RPMI7951 (cell line): Measurements from ENCODE around the gene WARS2. TPM values are rescaled to one million over a fixed set of nuclear protein-coding genes. Genes with fewer than 3 reads are reported as not detected.

Experiments
- DNase-seq: peaks from one replicate; pipeline ENCODE4 v3.0.0-alpha.2; 2012; ENCODE audit warnings: low read depth
- total RNA-seq: library from RNA; depleted of rRNA; stranded (reverse); fragments of >200 nt; shearing (Covaris generic); gene quantifications from 2 replicates; pipeline ENCODE4 v1.2.3, GENCODE V29; 2014

Gene WARS2
- total RNA-seq, 1 experiment from 2014 or later, result 22.8 TPM

DNA sequence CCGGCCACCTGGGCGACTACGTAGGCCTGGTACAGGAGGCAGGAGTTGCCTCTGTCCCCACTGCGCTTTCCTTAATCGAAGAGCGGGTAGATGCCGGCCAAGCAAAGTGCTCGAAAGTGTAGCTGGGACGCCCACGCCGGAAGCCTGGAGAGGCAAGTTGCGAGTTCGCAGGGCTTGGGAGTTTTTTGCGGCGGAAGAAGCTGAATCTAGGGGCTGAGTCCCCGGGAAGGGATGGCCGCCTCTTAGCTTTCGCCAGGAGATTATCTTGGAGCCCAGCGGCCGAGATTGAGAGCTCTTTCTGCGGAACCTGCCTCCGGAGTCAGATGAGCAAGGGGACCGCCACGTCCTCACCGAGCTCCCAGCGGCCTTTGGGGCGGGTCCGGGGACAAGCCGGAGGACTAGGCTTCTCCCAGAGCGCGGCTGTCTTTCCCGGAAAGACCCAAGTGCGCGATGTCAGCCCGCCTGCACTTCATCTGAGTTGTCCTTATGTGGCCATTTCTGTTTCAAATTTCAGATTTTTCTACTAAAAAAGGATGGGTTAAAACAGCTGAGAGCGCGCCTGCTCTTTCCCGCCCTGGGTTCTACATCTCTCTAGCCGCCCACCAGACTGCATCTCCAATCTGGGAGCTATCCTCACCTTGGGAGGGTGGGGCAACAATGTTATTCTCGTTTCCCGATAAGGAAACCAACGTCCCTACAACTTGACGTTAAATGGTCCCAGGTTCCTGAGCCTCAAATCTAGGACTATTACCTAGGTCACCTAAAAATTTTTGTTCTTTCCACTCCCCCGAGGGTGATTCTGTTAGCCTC, 139.9 kb downstream of the WARS2 start:
- DNase-seq, result peak; percentile 20

DNA sequence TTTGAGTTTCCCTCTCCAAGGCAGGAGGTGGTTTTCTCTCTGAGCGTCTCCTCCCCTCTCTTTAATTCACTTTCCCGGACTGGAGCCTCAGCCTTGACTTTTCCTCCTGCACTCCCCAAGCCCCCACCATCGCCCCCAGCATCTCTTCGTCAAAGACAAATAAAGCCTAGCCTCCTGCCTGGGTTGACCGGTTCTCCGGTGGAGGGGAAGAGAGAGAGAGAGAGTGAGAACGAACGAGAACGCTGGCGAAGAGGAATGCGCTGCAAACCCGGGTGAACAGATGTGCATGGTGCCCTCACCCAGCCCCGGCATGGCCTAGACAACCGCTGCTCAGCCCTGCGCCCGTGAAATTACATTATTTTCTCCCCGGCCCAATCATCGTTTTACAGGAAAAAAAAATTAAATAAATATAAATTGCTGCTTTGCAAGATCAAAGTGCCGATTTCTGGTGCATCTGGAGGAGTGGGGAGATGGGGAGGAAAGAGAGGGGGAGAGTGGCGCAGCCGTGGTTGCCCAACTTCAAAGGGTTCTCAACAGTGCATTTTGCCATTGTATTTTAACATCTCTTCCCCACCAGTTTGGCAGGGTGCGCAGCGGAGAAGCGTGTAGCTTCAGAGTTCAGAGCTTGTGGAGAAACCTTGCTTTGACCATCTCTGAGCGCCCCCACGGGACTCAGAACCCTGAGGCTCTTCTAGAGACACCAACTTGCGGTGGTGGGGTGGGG, 140.9 kb downstream of the WARS2 start:
- no peak for DNase-seq

DNA sequence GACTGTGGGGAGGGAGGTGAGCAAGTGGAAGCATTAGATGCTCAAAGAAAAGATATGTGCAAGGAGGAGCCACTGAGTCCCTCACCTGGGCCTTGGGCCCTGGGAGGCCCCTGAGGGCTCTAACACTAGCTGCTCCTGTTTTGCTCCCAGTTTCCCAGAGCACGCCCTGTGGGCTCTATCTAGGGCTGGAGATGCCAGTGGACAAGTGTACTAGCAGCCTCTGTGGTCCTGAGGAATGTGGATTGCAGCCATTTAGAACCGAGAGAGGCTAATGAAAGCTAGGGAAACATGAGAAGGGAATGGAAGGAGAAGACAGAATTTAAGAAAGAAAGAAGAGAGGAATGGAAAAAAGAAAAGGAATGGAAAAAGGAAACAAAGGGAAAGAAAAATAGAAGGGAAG, 142.3 kb downstream of the WARS2 start:
- DNase-seq, result no peak

DNA sequence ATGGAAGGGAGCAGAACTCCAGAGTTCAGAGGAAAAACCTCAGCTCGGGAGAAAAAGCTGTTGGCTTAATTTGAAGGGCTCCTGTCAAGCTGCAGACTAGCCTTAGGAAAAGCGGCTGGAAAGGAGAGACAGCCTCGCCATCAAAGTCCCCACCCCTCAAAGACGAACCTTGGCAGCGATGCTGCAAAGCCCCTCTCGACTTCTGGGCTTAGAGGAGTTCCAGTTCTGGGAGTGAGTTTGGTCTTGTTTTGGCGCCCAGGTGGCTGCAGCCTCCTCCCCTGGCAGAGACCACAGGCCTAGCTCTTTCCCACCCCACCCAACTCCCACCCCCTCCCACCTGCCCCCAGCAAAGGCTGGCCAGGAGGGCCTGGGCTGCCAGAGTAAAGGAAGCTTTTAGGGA, 143.2 kb downstream of the WARS2 start:
- DNase-seq, result no peak

DNA sequence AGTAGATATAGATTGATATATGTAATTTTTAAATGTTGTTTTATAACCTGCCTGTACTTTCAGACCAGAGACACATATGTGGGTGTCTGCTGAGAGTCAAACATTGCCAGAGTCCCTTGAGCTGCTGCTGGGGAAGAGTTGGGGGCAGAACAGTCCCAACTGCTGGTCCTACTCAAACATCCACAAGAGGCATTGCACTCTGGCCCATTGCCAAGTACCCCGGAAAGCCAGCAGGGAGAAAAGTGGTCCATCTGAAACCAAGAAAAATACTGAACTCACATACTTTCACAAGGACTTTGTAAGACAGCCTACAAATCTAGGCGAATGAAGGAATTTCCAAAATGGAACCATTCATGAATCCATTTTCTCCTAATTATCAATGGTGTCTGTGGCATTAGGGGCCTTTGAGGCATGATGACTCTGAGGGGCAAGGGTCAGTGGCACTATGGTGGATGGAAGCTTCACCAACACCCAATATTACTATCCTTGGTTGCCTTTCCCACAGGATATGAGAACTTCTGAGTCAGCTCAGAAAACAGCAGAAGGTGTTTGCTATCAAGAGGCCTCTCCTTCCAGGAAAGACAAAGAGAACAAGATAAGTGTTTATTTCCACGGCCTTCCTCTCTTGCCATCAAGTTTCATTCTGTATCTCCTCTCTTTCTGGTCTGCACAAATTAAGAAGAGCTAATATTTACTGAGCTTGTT, 145.0 kb downstream of the WARS2 start:
- DNase-seq, result no peak

DNA sequence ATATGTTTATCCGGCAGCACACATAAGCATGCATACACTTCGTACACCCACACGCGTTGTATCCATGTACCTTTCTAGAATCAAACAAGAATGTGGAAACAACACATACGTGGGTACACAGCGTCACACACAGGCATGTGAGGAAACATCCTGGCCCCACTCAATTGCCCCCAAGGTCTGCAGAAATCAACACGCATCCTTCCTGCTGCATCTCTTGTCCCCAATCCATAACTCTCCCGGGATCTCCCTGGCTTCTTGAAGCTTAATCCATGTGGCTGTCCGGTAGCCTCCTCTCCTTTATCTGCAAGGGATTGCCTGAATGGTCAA, 146.8 kb downstream of the WARS2 start:
- DNase-seq, result no peak

DNA sequence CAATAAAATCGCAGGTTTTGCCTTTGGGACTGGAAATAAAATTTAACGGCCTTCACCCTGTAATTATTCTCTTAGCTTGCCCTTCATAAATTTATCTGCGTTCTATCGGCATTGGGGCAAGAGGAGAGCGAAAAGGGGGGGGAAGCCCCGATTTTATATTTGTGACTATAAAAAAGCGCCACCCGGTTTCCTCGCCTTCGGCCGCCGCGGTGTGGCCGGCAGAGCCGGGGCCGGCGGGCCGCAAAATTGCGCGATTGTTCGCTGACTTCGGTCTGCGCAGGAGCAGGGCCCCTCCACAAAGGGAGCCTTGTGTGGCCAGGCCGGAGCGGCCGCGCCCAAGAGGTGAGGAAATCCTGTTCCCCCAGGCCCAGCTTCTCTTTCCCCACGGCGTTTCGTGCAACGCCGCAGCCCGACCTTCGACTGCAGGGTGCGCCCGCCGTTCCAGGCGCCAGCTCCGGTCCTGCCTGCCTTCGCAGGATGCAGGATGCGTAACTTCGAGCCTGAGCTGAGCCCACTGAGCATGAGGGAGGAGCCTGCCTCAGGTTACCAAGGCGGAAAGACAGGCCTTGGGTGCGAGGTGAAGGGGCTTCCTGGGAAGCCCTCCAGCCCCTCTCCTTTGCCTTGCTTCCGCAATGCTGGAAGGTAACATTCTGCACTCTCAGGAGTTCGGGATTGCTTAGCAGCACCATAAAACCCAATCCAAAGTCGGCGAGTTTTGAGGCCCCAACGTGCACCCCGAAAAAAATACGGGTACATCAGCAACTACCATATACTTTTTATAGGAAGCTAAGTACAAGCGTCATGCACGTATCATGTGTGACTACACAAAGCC, 147.4 kb downstream of the WARS2 start:
- DNase-seq, result no peak

DNA sequence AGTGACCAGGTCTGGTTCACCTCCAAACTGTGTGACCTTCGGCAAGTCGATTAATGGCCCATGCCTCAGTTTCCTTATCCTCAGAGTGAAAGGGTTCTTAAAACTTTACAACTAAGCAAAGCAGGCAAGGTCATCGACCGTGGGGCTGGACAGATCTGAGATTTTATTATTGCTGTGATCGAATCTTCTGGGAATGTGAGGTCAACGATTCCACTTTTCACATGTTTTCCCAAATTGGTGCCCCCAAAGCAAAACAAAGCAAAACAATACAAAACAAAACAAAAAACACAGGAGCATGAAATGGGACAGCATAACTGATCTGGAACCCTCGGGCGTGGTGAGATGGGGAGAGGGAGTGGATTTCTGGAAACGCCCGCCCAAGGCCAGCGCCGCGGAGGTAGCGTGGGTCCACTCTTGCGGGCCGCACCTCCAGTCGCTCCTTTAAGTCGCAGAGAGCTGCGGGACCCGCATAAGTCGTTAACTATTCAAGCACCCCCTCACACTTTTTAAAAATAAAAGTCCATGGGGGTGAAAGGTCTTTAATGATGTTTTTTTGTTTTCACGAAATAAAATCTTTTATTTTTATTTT, 148.1 kb downstream of the WARS2 start:
- no peak for DNase-seq

DNA sequence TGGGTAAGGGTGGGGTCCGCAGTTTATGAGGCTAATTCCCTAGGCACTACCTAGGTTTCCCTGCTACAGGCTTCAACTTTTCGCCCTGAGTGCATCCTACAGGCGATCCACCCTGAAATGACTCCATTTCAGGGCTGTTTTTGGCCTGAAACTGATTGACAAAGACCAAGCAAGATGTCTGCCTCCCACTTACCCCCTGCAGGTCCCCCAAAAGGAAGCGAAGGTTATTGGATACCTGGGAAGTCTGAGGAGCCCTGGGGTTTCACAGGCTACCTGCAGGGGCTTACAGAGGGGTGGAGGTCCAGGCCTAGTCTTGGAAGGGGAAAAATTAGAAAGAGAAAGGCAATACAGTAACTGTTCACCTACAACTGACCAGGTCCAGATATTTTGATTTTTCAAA, 149.0 kb downstream of the WARS2 start:
- no peak for DNase-seq

DNA sequence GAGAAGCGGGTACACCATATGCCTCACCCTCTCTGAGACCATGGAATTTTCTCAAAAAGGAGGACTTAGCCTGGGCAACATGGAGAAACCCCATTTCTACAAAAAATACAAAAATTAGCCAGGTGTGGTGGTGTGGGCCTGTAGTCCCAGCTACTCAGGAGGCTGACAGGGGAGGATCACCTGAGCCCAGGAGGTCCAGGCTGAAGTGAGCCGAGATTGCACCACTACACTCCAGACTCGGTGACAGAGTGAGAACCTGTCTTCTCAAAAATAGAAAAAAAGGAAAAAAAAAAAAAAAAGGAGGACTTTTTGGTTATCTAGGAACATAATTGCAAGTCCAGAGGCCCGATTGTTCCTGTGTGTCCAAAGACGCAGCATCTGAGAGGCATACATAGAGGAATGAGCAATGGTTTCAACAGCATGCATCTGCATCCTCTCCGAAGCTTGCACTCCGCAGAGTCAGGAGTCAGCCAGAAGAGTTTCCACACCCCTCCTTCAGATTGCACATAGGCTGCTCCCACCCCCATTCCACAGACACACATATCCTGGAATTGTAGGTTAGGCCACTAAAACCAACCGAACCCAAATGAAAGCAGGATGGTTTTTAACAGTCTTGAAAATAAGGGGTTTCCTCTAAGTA, 149.8 kb downstream of the WARS2 start:
- DNase-seq, result no peak

DNA sequence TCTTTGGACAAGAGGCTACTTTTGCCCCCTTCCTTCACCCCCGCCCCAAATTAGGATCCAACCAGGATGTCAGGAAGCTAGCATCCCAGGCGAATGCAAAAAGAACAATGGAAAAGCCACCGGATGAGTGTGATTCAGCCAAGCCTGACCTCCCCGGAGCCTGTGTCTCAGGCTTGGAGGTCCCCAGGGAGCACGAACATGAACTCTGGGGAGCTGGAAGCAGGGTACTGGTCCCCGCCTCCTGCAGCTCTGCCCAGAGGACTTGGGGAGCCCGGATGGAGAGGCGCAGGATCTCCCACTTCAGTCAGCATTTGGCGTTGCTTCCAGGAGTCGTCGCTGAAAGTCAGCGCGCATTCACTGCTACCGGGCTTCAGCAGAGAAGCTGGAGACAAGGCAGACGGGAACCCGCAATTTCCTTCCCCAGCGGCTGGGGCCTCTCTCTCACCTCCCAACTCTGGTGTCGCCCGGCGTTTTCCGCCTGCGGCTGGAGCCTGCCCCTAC, 150.5 kb downstream of the WARS2 start:
- no peak for DNase-seq

DNA sequence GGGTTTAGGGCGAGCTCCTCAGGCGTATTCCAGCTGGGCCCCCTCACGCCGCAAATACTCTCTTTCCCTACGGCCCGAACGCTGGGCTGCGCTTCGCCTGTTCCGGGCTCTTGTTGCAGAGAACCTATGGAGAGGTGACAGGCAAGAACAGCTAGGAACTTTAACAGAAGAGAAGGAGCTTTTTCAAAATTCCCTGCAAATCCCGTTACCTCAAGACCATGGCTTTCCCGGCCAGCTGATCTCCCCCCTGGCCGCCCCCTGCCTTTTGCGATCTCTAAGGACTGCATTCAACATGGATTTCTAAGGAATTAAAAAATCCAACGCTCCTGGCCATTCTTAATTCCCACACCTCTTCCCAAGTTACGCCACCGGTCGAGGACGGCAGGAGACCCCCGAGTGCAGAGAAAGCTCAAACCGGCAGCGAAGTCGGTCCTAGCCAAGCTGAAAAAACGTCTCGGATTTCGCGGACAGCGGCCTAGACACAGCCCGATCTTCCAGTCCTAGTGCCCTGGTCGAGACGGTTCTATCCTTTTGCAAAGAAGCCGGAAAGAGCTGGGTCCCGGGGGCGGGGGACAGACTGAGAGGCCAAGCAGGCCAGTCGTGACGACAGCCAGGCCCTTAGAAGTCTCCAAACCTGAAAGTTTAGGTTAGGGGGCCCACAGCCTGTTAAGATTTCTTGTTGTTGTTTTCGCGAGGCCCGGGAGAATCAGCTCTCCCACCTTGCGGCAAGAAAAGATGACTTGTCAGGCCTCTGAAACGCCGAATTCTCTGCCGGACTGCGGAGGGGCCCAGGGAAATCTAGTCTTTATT, 151.2 kb downstream of the WARS2 start:
- no peak for DNase-seq

DNA sequence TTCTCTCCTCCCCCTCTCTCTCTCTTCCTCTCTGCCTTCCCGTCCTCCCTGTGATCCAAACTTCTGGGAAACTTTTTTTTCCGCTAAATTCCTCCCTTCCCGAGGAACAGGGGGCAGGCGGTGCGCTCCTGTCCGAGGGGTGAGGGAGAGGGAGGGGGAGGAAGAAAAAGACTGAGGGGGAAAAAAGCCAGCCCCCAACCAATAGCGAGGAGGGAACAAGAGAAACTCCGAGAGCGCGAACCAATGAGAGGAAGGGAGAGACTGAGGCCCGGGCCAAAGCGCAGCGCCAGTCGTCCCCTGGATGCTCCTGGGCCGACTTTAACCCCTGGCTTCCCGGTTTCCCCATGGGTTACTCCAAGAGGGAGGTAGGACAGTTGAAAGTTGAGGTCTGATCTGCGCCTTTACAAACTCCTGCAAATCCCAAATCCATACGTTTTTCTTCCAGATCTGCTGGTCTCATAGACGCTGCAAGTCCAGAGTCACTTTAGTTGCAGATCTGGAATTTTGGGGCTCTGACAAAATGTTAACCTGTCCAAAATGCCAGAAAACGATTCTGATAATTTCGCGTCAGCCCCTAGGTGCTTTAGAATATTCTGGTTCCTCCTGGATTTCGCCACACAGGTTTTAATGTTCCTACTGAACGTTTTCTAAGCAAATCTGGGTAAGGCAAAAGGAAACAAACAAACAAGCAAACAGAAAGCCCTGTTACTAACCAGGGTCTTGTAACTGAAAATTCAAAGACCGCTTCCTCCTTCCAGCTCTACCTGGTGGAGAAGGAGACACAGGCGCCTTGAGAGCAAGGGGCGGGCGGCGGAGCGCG, 152.1 kb downstream of the WARS2 start, which contains the start of gene TBX15:
Gene TBX15 (minus strand): TSS at position 158 of the 820 bp plus-strand sequence. CDS start 548 bp downstream, outside the sequence.
- no peak for DNase-seq

DNA sequence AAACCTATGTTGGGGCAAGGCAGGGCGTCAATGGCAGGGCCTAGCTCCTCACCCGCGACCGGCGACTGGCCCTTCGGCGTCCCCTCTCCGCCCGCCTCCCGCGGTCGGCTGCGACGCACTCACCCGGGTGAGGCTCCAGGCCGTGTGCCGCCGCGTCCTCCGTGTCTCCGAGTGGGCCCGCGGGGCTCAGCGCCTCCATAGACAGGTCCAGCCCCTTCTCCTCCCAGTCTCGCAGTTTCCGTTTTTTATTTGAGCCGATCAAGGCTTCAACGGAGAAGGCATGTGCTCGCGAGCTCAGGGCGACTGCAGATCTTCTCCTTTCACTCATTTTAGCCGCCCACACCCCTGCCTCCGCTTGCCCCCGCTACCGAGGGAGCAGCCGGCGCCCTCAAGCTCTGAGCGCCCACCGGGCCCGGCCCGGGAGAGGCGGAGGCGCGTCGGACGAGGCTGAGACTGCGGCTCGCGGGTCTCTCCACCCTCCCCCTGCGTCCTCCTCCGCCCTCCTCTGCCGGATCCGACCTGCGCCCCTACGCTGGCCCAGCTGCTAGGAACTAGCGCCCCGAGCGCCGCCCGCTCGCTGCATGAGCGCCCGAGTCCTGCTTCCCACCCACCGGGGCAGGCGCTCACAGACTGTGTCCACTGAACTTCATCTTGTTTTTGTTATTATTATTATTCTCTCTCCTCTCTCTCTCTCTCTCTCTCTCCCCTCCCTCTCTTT, 152.8 kb downstream of the WARS2 start:
- peak; percentile 11 for DNase-seq

DNA sequence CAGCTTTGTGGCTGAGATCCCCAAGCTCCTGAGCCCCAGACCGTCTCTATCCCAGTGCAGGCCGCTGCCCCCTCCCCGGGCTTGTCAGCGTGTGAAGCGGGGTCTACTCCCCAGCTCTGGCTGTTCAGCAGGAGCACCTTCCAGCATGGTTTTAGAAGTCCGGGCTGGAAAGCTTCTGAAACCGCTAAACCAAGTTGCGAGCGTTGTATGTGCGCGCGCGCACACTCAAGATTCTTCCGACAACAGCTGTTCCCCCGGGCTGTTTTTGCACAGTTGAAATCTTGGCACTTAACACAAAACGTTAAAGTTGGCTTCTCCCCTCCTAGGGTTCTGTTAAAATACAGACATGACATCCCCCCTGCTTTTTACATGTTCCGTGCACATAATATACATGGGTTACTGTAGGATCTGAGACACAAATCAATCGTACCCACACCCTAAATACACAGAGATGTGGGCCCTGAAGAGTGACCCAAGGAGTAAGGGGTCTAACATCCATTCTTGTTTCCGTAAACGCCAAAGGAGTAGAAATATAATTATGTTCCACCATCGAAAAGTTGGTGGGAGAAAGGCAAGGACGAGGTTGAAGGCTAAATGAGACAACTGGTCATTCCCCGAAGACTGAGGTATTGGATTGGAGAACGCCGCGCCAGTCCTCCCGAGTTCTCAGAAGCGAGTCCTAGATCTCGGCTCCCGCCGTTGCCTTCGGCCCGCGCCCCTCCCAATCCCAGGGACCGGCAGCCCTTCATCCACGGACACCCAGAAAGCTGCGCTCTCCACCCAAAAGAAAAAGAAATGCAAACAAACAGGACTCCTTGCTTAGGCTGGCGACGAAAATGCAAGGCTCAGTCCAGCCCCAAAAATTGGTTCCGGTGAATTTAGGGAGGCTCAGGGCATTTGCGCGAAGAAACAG, 153.6 kb downstream of the WARS2 start:
- DNase-seq, result no peak

DNA sequence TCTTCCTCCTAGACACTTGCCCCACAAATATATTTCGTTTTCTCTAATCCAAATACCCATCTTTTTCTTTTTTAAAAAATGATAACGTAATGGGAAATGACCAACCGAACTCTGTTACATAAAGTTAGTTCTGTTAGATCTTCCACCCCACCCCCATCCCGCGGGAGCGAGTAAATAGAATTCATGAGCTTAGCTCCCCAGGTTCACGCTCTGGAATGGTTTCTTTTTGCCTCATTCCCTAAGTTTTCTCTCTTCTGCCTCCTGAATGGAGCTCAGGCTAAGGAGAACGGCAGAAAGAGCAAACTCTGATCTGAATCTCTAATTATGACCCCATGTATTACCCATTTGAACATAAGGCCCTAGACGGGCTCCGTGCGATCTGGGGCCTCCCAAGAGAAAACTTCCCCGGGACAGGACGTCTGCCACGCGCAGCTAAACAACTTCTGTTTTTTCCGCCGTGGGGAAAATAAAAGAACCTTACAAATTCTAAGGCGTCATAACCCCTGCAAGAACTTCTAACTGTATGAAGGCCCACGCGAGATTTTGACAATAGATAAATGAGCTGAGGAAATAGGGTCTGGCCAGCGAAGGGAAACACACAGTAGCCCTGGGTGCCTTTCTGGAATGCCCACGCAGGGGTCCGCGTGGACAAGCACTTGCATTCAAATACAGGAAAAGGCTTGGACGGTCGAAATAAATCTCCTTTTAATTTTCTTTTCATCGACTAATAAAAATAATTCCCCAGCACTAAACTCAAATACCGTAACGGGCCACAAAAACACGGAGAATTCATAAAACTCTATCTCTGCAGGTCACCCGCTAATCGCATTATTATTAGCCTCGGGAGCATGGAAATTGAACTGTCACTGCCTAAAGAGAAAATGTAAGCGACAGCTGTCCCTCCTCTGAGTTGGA, 154.6 kb downstream of the WARS2 start:
- no peak for DNase-seq
